C4-2B (cell line): ENCODE data around the gene KRTAP19-4.
"Not testable (repeated sequence)": the region's sequence is repeated elsewhere in the genome, so short reads cannot be mapped to it uniquely, and the experiment has no call there.

Source experiments
- H3K27ac ChIP-seq: fragments of 450-650 bp; 2 replicates; pipeline ENCODE4 v1.5.1; 2017
- ZFX ChIP-seq: fragments of 450-650 bp; IDR thresholded peaks from 2 replicates; pipeline ENCODE4 v1.6.1; 2017
- TF ChIP-seq, protein P1 (sequence below): fragments of 450-650 bp; conservative IDR thresholded peaks from 2 replicates; pipeline ENCODE4 v1.5.1; 2017; ENCODE audit warnings: mild to moderate bottlenecking

Gene KRTAP19-4

GRCh38 chr21:30497065-30497464 lies at the start of gene KRTAP19-4:
Gene KRTAP19-4, minus strand, starts transcription at chr21:30497165. Its CDS starts 55 bp downstream, at chr21:30497110.
- no peak within 1 kb of the TSS for H3K27ac ChIP-seq
- TF ChIP-seq ZFX = no peak
- TF ChIP-seq, protein P1, sequence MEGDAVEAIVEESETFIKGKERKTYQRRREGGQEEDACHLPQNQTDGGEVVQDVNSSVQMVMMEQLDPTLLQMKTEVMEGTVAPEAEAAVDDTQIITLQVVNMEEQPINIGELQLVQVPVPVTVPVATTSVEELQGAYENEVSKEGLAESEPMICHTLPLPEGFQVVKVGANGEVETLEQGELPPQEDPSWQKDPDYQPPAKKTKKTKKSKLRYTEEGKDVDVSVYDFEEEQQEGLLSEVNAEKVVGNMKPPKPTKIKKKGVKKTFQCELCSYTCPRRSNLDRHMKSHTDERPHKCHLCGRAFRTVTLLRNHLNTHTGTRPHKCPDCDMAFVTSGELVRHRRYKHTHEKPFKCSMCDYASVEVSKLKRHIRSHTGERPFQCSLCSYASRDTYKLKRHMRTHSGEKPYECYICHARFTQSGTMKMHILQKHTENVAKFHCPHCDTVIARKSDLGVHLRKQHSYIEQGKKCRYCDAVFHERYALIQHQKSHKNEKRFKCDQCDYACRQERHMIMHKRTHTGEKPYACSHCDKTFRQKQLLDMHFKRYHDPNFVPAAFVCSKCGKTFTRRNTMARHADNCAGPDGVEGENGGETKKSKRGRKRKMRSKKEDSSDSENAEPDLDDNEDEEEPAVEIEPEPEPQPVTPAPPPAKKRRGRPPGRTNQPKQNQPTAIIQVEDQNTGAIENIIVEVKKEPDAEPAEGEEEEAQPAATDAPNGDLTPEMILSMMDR = no peak

- no peak within 1 kb of the TSS for H3K27ac ChIP-seq
- TF ChIP-seq, protein P1 = no peak
- TF ChIP-seq ZFX = no peak
These were observed 44.8 kb upstream of the KRTAP19-4 start, which contains the start of gene KRTAP19-6 for GRCh38 chr21:30541764-30542163. Gene KRTAP19-6, minus strand, starts transcription at chr21:30541864. Its CDS starts 31 bp downstream, at chr21:30541833.

GRCh38 chr21:30518876-30519275 lies 21.9 kb upstream of the KRTAP19-4 start:
- TF ChIP-seq ZFX = no peak
- TF ChIP-seq, protein P1 = no peak

DNA sequence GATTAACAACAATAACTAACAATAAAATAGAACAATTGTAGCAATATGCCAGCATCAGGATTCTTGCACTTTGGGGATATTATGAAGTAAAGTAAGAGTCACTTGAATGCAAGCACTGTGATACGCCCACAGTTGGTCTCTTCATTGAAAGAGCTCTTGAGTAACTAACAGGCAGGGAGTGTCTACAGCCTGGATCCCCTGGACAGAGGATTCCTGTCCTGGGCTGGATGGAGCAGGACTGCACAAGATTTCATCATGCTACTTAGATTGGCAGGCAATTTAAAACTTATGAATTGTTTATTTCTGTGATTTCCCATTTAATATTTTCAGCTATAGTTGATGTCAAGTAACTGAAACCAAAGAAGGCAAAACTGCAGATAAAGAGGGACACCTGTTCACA lies 18.7 kb upstream of the KRTAP19-4 start:
- no peak overlapping the region for H3K27ac ChIP-seq
- no peak for TF ChIP-seq ZFX
- TF ChIP-seq, protein P1 = no peak

More at GRCh38 chr21:30518876-30519275, 21.9 kb upstream of the KRTAP19-4 start:
- no peak overlapping the region for H3K27ac ChIP-seq

DNA sequence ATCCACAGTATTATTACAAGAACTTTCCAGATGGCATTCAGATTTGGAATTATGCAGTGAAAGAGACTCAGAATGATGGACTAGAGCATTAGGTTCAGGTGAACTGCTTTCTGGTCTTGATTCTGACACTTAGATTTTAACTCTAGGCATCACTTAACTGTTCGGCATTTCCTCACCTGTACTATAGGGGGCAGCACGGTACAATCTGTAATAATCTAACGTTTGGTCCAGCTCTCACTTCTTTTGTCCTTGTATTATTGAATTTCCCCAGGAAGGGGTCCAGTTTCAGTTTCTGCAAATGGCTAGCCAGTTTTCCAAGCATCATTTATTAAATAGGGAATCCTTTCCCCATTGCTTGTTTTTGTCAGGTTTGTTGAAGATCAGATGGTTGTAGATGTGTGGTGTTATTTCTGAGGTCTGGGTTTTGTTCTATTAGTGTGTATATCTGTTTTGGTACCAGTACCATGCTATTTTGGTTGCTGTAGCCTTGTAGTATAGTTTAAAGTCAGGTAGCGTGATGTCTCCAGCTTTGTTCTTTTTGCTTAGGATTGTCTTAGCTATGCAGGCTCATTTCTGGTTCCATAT lies 8.7 kb upstream of the KRTAP19-4 start:
- not testable (repeated sequence) for H3K27ac ChIP-seq
- TF ChIP-seq, protein P1 = peak; percentile 83

GRCh38 chr21:30502041-30502440 lies 5.1 kb upstream of the KRTAP19-4 start, which contains the start of gene KRTAP19-5:
Gene KRTAP19-5, minus strand, starts transcription at chr21:30502141. Its CDS starts 51 bp downstream, at chr21:30502090.
- TF ChIP-seq, protein P1 = no peak
- TF ChIP-seq ZFX = no peak
- H3K27ac ChIP-seq = no peak within 1 kb of the TSS

DNA sequence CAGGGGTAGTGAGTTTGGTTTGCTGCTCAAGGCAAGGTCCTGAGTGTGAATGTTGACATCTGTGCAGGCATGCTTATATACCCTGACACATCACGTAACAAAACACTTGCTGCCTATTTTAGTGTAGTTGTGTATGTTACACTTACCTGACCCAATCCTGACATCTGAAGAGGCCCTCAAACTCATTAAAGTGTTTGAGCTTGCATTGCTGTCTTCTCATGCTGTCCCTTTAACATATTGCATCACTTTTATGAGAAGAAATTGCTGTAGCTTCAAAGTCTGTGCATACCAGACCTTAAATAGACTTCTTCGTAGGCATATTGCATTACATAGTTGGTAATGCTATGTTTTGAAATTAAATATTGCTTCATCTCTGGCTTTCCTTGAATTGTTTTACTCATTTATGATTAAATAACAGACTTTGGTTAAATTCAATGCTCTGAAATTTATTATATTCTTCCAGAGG lies 5.0 kb downstream of the KRTAP19-4 start, which contains the start of gene KRTAP19-3:
KRTAP19-3 (minus strand) TSS at position 51 of the 466 bp plus-strand sequence. CDS start 56 bp downstream, outside the sequence.
- no peak for TF ChIP-seq ZFX
- TF ChIP-seq, protein P1 = no peak
- H3K27ac ChIP-seq = no peak within 1 kb of the TSS
